GM12891 (cell line): ENCODE data around the gene IL1RAPL2.

Experiments used
- POLR2A ChIP-seq: IDR thresholded peaks from 2 replicates; pipeline ENCODE4 v1.6.1; 2011; ENCODE audit warnings: low read depth, low read length, control low read depth
- POLR2AphosphoS5 ChIP-seq: IDR thresholded peaks from 2 replicates; pipeline ENCODE4 v1.6.1; 2011; ENCODE audit warnings: low read depth, low read length, control low read depth

DNA sequence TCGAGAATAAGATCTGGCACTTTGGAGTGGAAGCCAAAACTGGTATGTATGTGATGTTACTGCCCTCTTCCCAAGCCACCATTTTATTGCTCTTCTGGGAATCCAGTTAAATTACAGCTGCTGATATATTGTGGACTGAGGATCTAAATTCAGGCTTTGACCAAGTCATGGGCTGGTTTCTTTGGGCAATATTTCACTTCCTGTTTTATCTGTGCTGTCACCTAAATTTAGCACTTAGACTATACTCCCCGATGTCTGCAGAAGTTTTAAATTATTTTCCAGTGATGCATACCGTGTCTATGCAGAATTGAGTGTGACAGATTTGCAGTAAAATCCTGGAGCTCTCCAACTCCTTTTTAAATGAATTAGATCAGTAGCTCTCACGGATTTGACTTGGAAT lies 554.5 kb downstream of the IL1RAPL2 start:
- TF ChIP-seq POLR2AphosphoS5 (no peak), POLR2A (no peak)
